HG03064 (cell line): Measurements from ENCODE around the gene ARHGAP22.
"Not testable (repeated sequence)": the region's sequence is repeated elsewhere in the genome, so short reads cannot be mapped to it uniquely, and the experiment has no call there.

Source experiments
- ATAC-seq: cut with Tn5 transposase; IDR thresholded peaks from one replicate; pipeline ENCODE4 v1.9.1; 2021; ENCODE audit warnings: low read depth; ENCODE audit not compliant: unreplicated experiment

The ARHGAP22 gene

DNA sequence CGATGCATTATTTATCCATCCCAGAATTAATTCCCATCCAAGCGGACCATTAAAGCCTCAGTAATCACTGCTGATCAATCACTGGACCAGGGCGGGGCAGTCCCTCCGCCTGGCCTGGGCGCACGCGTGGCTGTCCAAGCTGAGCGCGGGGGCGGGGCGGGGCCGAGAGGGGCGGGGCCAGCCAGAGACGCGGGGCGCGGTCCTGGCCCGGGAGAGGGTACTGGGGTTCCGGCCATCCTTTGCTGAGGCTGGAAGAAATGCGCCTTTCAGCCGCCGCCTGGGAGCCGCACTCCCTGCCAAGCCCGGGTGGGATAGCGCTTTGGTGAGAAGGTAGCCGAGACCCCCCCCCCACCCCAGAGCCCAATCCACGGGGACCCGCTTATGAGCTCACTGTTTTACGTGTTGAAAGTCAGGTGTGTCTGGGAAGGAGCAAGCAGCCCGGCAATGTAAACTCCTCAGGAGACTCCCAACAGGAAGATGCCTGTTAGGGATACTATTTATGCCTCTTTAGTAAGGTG is at the start of gene ARHGAP22:
ARHGAP22 (minus strand) TSS at position 83 of the 518 bp plus-strand sequence. CDS start 277 bp downstream, outside the sequence.
- ATAC-seq: no peak

DNA sequence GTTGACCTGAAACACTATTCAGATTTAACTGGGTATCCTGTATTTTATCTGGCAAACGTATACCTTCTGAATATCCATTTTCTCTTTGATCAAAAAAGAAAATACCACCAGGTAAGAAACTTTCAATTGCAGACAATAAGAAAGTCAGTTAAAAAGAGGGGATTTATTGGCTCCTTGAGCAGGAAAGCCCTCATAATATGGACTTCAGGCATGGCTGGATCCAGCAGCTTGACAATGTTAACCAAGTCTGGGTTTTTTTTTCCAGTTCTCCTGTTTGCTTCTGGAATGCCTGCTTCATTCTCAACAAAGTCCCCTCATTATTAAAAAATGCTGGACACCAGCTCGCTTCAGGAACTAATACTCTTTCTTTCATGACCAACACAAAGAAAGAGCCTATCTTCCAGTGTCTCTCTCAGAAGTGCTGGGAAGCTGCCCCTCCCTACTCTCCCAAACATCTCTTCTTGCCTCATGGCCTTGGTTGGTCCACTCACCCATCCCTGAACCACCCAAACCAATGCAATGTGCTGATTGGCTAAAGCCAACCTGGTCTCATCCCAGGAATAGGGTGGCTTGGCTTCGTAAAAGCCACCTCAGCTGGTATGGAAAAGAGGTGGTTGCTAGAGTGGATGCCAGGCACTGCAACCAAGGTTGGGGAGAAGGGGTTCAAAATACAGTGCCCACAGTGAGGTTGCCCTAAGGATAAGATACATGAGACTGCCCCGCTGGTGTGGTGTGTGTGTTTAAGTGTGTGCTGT is 49.2 kb upstream of the ARHGAP22 start:
- no peak for ATAC-seq

GRCh38 chr10:48653347-48653746 is 48.5 kb upstream of the ARHGAP22 start:
- no peak for ATAC-seq

DNA sequence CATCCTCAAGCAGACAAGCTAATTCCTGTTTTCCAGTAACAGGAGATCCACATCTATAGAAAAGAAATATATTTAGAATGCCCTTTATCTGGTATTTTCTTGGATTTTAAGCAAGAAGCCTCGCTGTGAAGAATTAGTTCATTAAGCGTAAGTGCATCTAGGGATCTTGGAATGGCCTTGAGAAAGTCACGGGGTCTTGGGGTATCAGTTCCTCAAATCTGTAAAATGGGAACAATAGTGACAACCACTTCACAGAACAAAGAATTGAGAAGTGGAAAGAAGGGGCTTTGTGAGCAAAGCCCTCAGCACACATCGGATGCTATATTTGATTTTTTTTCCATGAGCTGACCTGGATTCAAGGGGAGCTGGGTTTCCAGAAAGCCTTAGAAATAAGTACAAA is 47.5 kb upstream of the ARHGAP22 start:
- ATAC-seq: no peak

GRCh38 chr10:48651839-48652238 is 47.0 kb upstream of the ARHGAP22 start:
- no peak for ATAC-seq

- ATAC-seq: no peak
Measured at GRCh38 chr10:48651293-48651692, 46.4 kb upstream of the ARHGAP22 start.

DNA sequence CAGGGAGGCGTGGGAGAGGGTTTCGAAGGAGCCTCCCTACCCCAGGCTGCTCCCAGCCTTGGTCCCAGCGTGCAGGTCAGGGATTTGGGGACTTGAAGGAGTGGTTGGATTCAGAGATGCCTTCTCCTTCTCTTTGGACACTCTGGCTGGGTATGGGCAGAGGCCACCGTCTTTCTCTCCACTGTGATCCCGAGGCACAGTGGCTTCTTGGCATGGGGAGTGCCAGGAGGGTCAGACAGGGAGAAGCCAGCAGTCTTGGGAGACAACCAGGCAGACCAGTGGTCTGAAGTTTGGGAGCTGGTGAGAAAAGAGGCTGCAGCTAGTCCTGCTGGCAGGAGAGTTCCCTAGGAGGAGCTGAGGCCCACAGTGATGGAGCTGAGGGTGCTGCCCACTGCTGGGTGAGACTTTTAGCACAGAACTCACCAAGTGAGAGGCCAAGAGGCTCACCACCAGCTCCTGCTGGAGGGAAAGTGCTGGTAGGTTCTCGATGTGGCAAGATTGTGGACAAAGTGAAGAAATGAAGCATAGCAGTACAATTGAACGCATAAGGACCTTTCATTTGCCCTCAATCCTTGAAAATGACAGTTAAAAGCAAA is 44.6 kb upstream of the ARHGAP22 start:
- no peak for ATAC-seq

DNA sequence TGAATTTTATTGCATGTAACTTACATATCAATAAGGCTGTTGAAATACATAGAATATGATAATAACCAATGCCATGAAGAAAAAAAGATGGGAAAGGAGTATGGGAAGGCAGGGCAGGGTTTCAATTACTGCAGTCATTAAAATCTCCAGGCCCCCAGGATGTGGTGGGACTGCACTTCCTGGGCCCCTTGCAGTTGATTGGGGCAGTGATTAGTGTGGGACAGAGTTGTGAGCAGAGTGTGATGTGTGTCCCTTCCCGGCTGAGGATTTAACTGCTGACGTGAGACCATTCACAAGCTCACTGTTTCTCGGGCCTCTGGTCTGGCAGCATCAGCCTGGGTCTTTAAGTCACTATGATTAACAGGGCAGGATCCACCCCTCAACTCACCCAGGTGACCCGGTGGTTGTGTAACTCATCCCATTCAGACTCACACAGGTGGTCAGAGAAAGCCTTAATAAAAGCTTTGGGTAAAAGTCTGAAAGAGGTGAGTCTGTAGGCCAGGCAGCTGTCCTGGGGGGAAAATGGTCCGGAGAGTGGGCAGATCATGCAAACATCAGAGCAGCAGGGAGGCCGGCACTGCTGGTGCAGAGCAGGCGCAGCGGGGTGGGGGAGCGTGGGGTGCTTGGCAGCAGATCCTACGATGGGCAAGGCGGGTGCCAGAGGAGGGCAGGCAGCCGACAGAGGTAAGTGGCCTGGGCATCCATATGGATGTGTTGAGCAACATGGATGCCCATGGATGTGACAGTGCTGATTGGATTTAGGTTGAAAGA is 43.5 kb upstream of the ARHGAP22 start:
- ATAC-seq: no peak

DNA sequence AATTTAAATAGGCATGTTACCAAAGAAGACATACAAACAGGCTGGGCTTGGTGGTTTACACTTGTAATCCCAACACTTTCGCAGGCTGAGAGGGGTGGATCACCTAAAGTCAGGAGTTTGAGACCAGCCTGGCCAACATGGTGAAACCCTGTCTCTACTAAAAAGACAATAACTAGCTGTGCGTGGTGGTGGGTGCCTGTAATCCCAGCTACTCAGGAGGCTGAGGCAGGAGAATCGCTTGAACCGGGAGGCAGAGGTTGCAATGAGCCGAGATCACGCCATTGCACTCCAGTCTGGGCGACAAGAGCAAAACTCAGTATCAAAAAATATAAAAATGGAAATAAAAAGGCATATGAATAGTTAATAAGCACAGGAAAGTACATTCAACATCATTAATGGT is 42.2 kb upstream of the ARHGAP22 start:
- ATAC-seq: not testable (repeated sequence)

DNA sequence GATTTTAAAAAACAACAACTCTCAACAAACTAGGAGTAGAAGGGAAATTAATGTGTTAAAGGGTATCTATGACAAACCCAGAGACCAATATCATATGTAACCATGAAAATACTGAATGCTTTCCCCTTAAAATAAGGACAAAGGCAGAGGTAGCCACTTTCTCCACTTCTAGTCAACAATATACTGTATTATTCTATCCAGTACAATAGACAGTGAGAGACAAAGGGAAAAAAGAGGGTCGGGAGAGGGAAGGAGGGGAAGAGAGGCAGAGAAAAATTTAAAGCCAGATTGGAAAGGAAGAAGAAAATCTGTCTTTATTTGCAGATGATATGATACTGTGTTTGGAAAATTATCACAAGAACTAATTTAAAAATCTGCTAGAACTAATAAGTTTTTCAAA is 40.7 kb upstream of the ARHGAP22 start:
- ATAC-seq: no peak

GRCh38 chr10:48641099-48641690 is 36.3 kb upstream of the ARHGAP22 start:
- ATAC-seq: not testable (repeated sequence)

- no peak for ATAC-seq
Measured at GRCh38 chr10:48640326-48640725, 35.5 kb upstream of the ARHGAP22 start.

- no peak for ATAC-seq
Measured at GRCh38 chr10:48639632-48640031, 34.8 kb upstream of the ARHGAP22 start.

DNA sequence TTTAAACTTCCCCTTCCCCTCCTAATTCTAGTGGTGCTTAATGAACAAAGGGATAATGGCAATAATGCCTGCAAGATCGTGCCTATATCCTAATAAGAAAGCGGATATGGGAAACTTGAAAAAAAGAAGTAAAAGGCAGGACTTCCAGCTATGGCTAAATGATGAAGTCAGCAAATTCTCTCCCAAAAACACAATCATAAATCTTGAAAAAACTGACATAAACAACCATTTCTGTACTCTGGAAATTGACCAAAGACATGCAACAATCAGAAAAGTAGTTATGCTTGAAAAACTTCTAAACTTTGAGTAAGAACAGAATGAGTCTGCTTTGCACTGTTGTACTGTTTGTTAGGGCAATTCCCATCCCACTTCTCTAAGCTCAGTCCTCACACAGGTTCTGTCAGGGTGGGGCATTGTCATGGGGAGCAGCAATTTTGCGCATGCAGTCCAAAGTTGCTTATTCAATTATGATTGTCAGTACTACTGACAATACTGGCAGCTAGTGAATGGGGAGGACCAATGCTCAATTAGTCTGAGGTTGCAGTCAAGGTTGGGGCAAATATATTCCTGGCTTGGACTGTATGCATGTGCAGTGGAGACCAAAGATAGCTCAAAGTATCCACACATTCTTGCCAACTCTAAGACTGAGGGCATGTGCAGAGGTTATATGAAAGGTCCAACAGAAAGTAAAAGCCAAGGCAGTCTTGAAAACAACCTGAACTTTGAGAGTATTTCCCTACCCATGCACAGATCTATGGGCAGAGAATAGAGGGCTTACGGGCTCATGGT is 34.1 kb upstream of the ARHGAP22 start:
- no peak for ATAC-seq

DNA sequence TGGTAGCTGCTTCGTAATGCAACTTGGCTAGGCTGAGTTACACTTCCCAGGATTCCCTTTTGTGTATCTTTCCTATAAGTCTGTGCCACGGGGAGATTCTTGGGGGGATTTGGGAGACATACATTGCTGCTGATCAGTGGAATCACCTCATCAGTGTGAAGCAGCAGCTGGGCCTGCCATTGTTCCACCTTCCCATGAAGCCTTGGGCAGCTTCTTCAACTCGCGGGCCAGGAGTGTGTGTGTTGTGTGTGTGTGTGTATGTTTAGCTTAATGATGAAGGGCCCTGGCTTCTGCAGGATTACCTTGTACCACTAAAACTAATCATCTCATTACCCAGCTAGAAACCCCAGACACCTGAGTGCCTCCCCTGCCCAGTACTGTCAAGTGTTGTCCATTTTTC is 33.3 kb upstream of the ARHGAP22 start:
- ATAC-seq: no peak

DNA sequence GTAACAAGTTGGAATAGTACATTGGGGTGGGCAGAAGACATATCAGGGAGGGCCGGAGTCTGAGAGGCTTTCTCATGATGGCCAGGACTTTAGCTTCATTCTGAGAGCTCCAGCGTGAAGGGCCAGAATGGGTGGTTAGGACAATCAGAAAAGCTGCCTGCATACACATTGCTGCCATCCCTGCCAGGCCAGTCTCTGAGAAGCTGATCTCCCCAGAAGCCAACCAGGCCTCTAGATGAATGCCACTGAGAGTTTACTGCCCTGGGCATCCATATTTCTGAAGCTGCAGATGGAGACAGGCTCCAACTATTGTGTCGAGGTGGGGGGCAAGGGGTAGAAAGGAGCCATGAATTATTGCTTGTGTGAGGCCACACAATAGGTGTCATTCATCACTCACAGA is 32.0 kb upstream of the ARHGAP22 start:
- no peak for ATAC-seq

DNA sequence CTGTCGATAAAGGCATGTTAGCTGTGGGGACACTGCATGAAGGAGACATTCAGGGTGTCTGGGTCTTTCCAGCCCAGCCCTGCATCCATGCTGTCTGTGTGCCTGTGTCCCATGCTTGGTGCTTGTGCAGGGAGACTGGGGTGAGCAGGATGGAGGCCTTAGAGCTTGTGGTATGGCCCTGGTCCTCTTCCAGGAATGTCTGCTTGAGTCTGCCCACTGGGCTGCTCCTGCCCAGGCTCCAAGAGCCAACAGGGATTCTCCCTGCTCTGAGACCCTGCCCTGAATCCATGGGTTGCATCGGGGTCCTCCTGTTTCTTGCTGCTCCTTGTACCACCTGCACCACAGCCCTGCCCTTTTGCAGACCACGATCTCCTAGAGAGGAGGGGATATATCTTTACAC is 31.4 kb upstream of the ARHGAP22 start:
- ATAC-seq: no peak

- ATAC-seq: no peak
Measured at GRCh38 chr10:48634984-48635557, 30.2 kb upstream of the ARHGAP22 start.

DNA sequence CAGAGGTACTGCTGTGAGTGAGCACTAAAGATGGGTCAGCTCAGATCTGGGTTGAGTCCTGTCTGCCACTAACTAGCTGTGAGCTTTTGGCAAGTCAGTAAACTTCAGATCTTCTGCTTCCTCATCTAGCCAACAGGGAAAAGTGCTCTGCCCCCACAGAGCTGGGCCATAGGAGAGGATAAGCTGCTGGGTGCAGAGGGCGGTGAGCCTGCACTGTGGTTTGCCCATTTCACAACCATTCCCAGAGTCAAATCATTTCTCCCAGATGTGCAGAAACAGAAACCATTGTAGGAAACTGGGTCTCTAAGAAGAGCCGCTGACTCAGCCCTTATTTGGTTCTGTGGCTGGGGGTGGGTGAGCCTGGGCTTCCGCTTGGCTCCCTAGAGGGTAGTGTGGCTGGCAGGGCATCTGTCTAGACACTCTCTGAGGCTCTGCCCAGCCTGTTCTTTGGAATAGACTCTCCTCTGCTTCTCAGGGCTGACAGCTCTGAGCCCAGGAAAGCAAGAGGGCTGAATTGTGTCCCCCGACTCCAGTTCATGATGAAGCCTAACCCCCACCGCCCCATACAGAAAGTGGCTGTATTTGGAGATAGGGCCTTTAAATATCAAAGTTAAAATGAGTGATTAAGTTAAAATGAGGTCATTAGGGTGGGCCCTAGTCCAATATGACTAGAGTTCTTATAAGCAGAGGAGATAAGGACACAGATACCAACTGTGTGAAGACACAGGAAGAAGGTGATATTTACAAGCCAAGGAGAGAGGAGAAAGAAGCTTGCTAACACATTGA is 29.5 kb upstream of the ARHGAP22 start:
- ATAC-seq: peak; percentile 83
